GM19043 (cell line): Measurements from ENCODE around the gene NVL.
"Not testable (repeated sequence)": the region's sequence is repeated elsewhere in the genome, so short reads cannot be mapped to it uniquely, and the experiment has no call there.

Experiments used
- ATAC-seq: cut with Tn5 transposase; IDR thresholded peaks from one replicate; pipeline ENCODE4 v1.9.1; 2021; ENCODE audit warnings: low read depth; ENCODE audit not compliant: unreplicated experiment

NVL gene

DNA sequence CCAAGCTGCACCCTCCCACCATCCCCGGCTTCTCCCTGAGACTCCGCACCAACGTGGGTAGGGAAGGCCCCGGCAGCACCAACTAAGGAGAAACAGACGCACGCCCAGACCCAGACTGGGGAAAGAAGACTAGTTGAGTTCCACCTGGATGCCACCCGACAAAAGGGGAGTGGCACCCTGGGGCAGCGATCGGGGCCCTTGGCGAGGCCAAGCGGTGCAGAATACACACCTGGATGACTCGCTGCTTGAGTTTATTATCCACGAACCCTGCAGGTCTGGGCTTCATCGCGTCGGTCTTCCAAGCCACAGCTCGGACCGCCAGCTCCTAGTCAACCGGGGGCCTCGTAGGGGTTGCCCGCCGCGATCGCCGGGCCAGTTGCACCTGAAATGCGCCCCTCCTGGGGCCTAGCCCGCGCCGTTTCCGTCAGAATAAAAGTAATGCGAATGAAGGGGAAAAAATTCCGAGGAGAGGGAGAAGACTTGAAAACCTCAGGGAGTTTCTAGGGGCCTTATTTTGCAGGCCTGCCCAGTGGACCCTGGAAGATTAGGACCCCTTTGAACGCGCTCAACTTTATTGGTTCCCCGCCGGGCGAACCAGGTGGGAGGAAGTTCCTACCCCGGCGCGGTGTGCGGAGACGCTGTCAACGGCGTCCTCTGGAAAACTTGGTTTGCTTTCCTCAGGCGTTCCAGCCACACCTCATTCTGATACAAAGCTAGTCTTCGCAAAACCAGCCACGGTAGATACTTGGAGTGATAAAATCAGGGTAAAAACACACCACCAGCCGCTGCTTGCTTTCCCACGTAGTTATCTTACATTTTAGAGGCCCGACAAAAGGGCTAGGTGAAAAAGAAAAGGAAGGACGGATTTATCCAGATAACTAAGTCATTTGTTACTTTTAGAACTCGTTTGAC, at the start of gene NVL:
NVL (minus strand) TSS at position 331 of the 912 bp plus-strand sequence; CDS start at position 286, 45 bp downstream.
- peak; percentile 72 for ATAC-seq

DNA sequence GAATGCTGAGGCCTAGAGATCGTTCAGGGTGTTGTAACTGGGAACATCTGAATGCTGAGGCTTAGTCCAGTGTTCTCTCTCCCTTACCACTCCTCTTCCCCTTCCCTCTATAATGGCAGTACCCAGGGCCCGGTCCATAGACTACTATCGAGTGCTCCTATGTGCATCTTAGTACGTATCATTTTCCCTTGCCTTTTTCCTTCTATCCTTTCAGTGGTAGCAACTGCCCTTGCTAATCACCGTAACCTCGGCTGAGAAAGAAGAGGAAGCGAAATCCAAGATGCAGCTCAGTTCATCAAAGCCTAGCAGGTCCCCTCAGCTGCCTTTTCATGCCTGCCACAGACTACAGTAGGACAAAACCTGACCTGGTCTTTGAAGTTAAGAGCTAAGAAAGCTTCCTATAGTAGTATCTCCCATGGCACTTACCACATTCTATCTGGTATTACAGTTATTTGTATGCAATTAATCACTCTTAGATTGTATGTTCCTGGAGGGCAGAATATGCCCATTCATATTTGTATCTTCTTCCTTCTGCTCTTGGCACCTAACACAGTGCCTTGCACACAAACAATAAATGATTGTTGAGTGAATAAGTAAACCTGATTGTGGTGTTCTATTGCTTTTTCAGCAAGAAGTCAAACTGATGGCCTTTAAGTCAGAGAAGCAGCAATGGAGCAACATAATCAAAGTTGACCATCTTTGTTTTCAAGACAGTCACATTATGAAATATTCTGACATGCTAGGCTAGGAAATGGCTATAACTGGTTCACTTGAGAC, 49.1 kb upstream of the NVL start:
- peak; percentile 52 for ATAC-seq

DNA sequence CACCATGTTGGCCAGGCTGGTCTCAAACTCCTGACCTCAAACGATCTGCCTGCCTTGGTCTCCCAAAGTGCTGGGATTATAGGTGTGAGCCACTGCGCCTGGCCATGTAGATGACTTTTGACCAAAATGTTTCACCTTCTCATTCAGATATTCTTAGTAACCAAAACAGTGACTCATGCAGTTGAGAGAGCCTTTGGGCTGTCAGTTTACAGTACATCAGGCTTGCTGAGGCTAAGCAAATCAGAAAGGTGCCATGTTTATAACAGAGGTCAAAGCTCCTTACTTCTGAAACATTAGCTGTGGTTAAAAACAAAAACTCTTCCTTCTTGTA, 47.7 kb upstream of the NVL start:
- ATAC-seq, result peak; percentile 58

DNA sequence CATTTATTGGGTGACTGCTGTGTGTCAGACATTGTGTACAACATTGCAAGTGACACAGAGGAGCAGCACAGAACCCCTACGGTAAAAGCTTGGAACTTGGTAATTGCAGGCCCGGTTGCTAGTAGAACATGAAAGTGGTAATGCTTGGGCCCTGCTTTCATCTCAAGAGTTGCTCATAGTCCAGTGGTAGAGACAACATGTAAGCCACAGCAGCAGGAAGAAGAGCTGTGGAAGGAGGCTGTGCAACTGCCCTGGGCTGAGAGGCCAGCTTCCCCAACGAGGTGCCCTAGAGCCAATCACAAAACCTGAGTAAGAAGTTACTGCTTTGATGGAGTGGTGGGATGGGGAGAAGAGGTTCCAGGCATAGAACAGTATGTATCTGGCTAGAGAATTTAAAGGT, 45.1 kb upstream of the NVL start:
- ATAC-seq, result no peak

DNA sequence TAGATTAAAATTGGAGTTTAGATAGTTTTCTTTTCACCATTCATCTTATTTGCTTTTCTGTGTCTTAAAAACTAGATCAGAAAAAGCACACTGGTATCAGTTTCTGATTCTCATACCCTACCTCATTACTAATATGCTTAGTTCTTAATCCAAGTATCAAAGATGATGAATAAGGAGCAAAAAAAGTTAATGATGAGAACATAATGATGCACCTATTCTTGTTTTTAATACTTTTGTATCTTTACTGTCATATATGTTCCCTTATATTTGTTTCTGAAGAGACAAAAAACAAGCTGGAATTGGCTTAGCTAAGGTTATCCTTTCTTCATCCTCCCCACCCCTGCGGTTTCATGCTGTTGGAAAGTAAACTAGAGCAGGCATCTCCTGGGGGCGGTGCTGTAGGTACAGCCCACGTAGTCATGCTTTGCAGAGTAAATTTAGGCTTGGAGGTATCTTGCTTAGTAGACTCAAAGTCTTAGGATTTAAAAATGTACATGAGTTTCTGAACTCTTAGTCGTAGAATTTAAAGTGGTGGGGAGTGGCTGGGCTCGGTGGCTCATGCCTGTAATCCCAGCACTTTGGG, 43.1 kb upstream of the NVL start:
- no peak for ATAC-seq

DNA sequence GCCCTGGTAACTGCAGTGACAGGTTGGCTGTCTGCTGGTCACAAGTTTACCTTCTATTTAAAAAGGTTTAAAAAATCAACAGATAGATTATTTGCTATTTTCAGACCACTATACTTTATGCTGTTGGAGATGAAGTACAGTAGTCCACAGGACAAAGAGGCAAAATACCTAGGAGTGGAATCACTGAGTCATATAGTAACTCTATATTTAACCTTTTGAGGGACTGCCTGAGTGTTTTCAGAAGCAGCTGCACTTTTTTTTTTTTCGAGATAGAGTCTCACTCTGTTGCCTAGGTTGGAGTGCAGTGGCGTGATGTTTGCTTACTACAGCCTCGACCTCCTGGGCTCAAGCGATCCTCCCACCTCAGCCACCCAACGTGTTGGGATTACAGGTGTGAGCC, 38.4 kb upstream of the NVL start:
- peak; percentile 71 for ATAC-seq

DNA sequence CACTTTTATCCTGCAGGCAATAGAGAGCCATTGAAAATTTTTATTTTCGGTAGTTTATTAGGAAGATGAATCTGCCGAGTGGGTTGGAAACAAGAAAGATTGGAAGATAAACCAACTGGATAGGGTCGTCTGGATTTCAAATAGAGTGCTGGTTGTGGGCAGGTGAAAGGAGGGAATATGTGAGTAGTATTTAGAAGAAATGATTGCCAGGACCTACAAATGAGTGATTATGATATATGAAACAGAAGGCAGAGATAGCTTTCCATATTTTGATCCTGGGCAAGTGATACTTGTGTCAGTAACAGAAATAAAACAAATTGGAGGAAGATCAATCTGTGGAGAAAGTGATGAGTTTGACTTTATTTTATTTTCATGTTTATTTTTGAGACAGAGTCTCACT, 29.2 kb upstream of the NVL start:
- ATAC-seq, result no peak

DNA sequence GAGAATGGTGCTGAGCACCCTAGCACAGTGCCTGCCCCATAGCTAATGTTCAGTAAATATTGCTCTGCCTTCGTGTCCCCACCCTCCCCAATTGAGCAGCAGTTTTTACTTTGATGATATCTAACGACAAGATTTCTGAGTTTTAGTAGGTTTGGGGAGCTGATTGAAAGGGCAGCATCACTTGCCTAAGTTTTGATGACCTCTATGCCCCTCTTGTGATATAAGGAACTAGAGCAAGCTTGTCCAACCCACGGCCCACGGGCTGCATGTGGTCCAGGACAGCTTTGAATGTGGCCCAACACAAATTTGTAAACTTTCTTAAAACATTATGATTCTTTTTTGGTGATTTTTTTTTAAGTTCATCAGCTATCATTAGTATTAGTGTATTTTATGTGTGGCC, 28.3 kb upstream of the NVL start:
- ATAC-seq, result no peak

DNA sequence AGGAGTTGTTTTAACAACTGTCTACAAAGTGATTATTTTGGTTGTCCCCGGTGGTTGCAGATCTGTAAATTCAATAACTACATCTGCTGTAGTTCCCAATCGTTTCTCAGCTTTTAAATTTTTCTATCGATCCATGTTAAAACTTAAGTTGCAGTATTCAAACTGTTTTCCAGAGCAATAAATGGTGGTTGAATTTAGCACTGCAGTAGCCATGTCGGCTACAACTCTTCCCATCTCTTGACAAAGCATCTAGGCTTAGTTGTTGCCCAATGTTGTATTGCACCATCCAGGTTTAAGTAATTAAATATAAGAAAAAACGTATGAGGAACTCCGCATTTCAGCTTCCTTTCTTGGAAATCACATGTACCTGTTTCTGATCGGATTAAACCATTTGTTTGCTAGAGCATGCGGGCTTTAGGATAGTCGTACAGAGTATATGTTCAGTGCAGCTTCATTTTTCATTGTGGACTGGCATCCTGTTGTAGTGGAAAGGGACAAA, 27.7 kb upstream of the NVL start:
- ATAC-seq, result no peak

DNA sequence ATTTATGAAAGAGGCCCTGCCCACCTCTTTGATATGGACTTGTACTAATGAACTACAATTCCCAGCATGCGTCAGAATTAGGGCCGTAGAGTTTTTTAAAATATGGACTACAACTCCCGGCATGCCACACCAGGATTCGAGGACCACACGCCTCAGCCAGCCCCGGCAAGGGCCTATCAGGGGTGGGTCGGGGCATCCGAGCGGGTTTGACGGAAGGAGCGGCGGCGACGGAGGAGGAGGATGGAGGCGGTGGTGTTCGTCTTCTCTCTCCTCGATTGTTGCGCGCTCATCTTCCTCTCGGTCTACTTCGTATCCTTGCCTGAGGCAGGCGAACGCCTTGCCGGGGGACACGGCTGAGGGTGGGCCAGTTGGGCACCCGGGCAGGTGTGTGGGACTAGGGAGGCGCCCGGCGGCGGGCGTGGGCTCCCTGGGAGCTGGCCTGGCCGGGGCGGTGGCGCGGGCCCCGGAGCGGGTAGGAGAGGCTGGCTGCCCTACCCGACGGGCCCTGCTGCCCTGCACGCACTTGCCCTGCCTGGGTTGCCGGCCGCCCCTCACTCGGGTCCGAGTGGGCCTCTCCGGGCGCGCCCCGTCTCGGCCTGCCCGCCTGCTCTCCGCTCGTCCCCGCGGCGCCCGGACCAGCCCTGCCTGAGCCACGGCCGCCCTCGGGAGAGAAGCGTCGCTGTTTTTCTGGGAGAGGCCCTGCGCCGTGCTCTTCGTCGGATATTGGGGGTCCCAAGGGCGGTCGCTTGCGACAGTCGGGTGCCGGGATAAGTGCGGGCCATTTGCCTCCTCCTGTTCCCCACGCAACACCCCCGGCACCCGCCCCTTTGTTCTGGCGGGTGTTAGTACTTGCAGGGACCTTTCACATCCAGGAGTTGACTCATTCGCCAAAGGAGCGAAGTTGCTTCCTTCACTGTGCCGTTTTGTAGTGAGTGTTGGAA, 27.0 kb upstream of the NVL start, which contains the start of gene CNIH4:
CNIH4 (plus strand) TSS at position 195 of the 941 bp plus-strand sequence; CDS start at position 241, 46 bp downstream.
- peak; percentile 99 for ATAC-seq

DNA sequence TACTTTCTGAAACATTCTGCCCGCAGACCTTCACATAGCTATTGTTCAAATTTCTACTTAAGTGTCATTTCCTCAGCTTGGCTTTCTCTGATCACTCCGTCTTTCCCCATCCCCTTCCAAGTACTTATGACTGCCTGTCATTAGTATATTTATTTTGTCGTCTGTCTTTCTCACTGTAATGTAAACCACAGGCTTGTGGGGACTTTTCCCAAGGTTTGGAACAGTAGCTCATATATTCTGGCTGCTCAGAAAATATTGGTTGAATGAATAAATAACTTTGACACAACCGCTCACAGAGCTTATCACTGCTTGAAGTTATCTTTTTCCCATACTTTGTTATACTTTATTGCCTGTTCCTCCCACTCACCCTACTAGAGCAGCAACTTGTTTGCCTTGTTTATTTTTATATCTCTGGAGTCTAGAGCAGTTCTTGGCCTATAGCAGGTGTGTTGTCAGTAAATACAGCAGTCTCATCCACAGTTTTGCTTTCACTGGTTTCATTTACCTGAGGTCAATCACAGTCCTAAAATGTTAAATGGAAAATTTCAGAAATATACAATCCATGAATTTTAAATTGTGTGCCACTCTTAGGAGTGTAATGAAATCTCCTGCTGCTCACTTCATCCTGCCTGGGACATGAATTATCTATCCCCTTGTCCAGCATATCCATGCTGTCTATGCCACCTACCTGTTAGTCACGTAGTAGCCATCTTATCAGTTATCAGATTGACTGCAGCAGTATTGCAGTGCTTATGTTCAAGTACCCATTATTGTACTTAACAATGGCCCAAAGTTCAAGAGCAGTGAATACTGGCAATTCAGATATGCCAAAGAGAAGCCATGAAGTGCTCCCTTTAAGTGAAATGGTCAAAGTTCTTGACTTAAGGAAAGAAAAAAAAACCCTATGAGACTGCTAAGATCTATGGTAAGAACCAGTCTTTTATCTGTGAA, 24.3 kb upstream of the NVL start:
- ATAC-seq, result no peak

DNA sequence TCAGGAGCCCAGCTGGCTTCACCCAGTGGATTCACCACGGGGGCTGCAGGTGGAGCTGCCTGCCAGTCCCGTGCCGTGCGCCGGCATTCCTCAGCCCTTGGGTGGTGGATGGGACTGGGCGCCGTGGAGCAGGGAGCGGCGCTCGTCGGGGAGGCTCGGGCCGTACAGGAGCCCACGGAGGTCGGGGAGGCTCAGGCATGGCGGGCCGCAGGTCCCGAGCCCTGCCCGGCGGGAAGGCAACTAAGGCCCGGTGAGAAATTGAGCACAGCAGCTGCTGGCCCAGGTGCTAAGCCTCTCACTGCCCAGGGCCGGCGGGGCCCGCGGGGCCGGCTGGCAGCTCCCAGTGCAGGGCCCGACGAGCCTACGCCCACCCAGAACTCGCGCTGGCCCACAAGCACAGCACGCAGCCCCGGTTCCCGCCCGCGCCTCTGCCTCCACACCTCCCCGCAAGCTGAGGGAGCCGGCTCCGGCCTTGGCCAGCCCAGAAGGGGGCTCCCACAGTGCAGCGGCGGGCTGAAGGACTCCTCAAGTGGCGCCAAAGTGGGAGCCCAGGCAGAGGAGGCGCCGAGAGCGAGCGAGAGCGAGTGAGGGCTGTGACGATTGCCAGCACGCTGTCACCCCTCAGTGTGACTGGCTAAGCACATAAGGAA, 22.6 kb upstream of the NVL start:
- ATAC-seq, result not testable (repeated sequence)

DNA sequence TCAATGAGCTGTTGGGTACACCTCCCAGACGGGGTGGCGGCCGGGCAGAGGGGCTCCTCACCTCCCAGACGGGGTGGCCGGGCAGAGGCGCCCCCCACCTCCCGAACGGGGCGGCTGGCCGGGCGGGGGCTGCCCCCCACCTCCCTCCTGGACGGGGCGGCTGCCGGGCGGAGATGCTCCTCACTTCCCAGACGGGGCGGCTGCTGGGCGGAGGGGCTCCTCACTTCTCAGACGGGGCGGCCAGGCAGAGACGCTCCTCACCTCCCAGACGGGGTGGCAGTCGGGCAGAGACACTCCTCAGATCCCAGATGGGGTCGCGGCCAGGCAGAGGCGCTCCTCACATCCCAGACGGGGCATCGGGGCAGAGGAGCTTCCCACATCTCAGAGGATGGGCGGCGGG, 19.7 kb upstream of the NVL start:
- not testable (repeated sequence) for ATAC-seq

DNA sequence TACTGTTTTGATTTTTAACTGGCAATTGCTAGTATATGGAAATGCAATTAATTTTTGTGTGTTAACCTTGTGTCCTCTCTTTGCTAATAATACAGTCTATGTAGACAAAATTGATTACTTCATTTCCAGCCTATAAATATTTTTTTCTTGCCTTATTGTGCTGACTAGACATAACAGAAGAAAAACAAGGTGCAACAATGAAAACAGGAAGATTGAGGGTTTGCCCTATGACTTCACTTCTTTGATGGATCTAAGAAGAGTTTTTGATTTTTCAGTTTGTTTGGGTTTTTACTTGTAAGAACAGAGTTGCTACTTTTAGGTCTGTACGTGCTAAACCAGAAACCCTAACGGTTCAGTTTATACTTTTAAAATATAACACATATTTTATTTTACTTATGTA, 18.2 kb upstream of the NVL start:
- no peak for ATAC-seq

DNA sequence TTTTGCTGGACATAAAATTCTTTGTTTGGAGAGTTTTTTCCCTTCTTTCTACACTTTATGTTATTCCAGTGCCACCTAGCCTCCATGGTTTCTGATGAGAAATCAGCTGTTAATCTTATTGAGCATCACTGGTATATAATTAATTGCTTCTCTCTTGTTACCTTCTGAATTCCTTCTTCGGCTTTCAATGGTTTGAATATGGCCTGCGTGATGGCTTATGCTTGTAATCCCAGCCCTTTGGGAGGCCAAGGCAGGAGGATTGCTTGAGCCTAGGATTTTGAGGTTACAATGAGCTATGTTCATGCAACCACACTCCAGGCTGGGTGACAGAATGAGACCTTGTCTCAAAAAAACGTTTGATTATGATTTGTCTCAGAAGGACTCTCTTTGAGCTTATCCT, 13.7 kb upstream of the NVL start:
- no peak for ATAC-seq

DNA sequence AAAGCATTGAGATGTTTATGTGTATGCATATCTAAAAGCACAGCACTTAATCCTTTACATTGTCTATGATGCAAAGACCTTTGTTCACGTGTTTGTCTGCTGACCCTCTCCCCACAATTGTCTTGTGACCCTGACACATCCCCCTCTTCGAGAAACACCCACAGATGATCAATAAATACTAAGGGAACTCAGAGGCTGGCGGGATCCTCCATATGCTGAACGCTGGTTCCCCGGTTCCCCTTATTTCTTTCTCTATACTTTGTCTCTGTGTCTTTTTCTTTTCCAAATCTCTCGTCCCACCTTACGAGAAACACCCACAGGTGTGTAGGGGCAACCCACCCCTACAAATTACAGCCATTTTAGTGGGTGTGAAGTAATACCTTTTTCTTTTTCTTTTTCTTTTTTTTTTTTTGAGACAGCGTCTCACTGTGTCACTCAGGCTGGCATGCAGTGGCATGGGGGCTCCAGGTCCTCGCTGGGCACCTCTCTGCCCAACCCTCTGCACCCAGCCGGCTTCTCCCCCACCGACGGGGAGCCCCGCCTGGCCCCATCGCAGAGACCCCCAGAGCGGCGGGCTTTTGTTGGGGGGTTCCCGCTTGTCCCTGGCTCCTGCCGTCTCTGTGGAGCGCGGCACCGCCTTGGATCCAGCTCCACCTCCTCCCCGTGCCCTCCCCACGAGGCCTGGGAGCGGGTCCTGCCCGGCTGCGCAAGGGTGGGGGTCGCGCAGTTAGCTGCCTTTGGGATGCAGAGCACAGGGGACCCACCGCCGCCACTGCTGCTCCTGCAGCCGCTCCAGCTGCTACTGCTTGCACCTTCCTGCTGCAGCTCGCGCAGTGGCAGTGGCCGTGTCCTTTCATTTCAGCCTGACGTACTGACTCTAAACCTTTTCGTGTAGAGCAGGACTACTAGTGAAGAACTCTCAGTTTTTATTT, 10.7 kb upstream of the NVL start:
- ATAC-seq, result peak; percentile 67

DNA sequence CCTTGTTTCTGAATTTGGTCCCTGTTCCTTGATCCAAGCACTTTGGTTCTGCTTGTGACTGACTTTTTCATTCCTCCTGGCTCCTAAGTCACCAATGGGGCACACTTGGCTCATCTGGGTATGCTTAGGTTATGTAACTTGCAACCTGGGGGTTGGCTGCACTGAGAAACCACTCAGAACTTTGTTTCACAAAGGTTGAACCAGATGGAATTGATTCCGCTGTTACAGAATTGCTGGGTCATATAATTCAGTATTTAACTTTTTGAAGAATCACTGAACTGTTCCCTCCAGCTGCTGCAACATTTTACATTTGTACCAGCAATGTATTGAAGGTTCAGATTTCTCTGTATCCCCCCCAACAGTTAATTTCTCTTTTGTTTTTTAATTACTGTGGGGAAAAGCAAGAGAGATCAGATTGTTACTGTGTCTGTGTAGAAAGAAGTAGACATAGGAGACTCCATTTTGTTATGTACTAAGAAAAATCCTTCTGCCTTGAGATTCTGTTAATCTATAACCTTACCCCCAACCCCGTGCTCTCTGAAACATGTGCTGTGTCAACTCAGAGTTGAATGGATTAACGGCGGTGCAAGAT, 9.6 kb upstream of the NVL start:
- ATAC-seq, result no peak
